Natural killer cell (primary cell): Measurements from ENCODE around the gene NTRK2. TPM values are rescaled to one million over a fixed set of nuclear protein-coding genes. Genes with fewer than 3 reads are reported as not detected.
"Not testable (repeated sequence)": the region's sequence is repeated elsewhere in the genome, so short reads cannot be mapped to it uniquely, and the experiment has no call there.

Source experiments
- ATAC-seq, 3 donors: fragments of 150-1000 bp in 2 of 3; fragments of 200-7000 bp in 1 of 3; cut with Tn5 transposase; 1 replicate in 1 of 3; 2 replicates in 2 of 3; pipeline ENCODE4 v1.10.0; 2021; ENCODE audit warnings: mild to moderate bottlenecking in 2 of 3, moderate library complexity in 2 of 3
- DNase-seq, 2 donors: peaks; one replicate each; pipeline versions ENCODE4 v3.0.0 to v3.0.0-alpha.2; 2013 to 2021; ENCODE audit warnings: mixed read lengths in 1 of 2
- H3K27ac ChIP-seq: one replicate; pipeline ENCODE4 v1.5.1; 2013; ENCODE audit warnings: mild to moderate bottlenecking, low read length
- H3K27me3 ChIP-seq: one replicate; pipeline ENCODE4 v1.6.1; 2013; ENCODE audit warnings: low read length; ENCODE audit not compliant: control insufficient read depth, insufficient read depth
- H3K36me3 ChIP-seq: one replicate; pipeline ENCODE4 v1.6.1; 2013; ENCODE audit warnings: low read length; ENCODE audit not compliant: control insufficient read depth, insufficient read depth
- H3K4me1 ChIP-seq: one replicate; pipeline ENCODE4 v1.6.1; 2013; ENCODE audit warnings: low read length; ENCODE audit not compliant: control insufficient read depth, insufficient read depth
- H3K4me3 ChIP-seq: one replicate; pipeline ENCODE4 v1.5.1; 2013; ENCODE audit warnings: low read length
- H3K9me3 ChIP-seq: one replicate; pipeline ENCODE4 v1.6.1; 2013; ENCODE audit warnings: low read length; ENCODE audit not compliant: control insufficient read depth, insufficient read depth
- H3K27ac Mint-ChIP-seq, 2 donors: one replicate each; pipeline ENCODE4 v1.8.0; 2022; ENCODE audit warnings: mild to moderate bottlenecking in 2 of 2, mixed read lengths in 2 of 2, moderate library complexity in 1 of 2
- H3K27me3 Mint-ChIP-seq, 2 donors: one replicate each; pipeline ENCODE4 v1.8.0; 2022; ENCODE audit warnings: low read depth in 2 of 2, mixed read lengths in 2 of 2
- H3K36me3 Mint-ChIP-seq: one replicate; pipeline ENCODE4 v1.8.0; 2022; ENCODE audit warnings: mixed read lengths
- H3K4me1 Mint-ChIP-seq, 2 donors: one replicate each; pipeline ENCODE4 v1.8.0; 2022; ENCODE audit warnings: mixed read lengths in 2 of 2
- H3K4me3 Mint-ChIP-seq: one replicate; pipeline ENCODE4 v1.8.0; 2022; ENCODE audit warnings: mild to moderate bottlenecking, moderate library complexity, mixed read lengths
- H3K9me3 Mint-ChIP-seq, 2 donors: one replicate each; pipeline ENCODE4 v1.8.0; 2022; ENCODE audit warnings: mixed read lengths in 2 of 2
- WGBS: methylation state at CpG from one replicate; pipeline ENCODE4 v1.1.7; 2013; ENCODE audit warnings: missing lambda C conversion rate; ENCODE audit not compliant: insufficient coverage; 5-methylcytosine and 5-hydroxymethylcytosine counted together
- intact Hi-C: fragments of 100-400 bp; cut with micrococcal nuclease; formaldehyde crosslinking; loops from one replicate; pipeline ENCODE4 v1.14.2; 2022
- total RNA-seq, 4 donors: library from RNA; stranded (reverse); fragments of 120-200 nt in 1 of 4; gene quantifications; one replicate each; pipeline versions ENCODE4 v1.2.3 to v1.2.4, GENCODE V29; 2013 to 2022
- TF ChIP-seq, protein P1 (sequence below): fragments of 200-600 bp; IDR thresholded peaks from one replicate; pipeline ENCODE4 v1.8.0; 2022; ENCODE audit warnings: antibody characterized with exemption

Gene NTRK2
- total RNA-seq, 3 donors from 2014 or later (not counting 1 experiment from before 2014, with no cell fraction given), result 0.08 TPM; not detected in 2

DNA sequence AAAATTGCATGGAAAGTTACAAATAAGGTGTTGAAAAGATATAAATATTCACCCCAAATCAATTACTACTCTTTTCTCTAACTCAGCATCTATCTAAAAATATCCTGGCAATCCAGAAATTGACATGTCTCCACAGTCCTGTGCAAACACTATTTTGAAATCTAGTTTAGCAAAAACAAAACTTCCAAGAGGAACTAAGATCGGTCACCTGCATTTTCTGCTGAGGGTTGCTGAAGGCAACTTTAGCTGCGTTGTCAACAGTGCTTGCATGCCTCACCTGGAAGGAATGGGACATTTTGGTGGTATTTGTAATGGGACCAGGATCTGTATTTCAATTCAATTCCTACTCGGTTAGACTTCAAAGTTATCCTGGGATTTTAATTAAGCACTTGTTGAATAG, 398.3 kb downstream of the NTRK2 start:
- WGBS, result 83% methylated on average over 2 of the region's 3 CpGs
- TF ChIP-seq, protein P1, sequence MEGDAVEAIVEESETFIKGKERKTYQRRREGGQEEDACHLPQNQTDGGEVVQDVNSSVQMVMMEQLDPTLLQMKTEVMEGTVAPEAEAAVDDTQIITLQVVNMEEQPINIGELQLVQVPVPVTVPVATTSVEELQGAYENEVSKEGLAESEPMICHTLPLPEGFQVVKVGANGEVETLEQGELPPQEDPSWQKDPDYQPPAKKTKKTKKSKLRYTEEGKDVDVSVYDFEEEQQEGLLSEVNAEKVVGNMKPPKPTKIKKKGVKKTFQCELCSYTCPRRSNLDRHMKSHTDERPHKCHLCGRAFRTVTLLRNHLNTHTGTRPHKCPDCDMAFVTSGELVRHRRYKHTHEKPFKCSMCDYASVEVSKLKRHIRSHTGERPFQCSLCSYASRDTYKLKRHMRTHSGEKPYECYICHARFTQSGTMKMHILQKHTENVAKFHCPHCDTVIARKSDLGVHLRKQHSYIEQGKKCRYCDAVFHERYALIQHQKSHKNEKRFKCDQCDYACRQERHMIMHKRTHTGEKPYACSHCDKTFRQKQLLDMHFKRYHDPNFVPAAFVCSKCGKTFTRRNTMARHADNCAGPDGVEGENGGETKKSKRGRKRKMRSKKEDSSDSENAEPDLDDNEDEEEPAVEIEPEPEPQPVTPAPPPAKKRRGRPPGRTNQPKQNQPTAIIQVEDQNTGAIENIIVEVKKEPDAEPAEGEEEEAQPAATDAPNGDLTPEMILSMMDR, result no peak
- intact Hi-C loops, result no loop called here
- no peaks in the 10 kb centered on the region for H3K9me3 Mint-ChIP-seq
- H3K4me3 ChIP-seq, result no peak overlapping the region
- H3K27me3 ChIP-seq, result no peaks in the 10 kb centered on the region
- H3K4me3 Mint-ChIP-seq, result no peak overlapping the region
- no peaks in the 10 kb centered on the region for H3K36me3 Mint-ChIP-seq
- H3K4me1 ChIP-seq, result no peaks in the 10 kb centered on the region
- no peaks in the 10 kb centered on the region for H3K9me3 ChIP-seq
- H3K27me3 Mint-ChIP-seq, result peaks cover 9 to 15% of the 10 kb centered on the region in 2 donors
- no peak overlapping the region for H3K27ac Mint-ChIP-seq
- H3K4me1 Mint-ChIP-seq, result no peaks in the 10 kb centered on the region
- no peak overlapping the region for H3K27ac ChIP-seq
- ATAC-seq, result no peak
- no peaks in the 10 kb centered on the region for H3K36me3 ChIP-seq
- no peak for DNase-seq

DNA sequence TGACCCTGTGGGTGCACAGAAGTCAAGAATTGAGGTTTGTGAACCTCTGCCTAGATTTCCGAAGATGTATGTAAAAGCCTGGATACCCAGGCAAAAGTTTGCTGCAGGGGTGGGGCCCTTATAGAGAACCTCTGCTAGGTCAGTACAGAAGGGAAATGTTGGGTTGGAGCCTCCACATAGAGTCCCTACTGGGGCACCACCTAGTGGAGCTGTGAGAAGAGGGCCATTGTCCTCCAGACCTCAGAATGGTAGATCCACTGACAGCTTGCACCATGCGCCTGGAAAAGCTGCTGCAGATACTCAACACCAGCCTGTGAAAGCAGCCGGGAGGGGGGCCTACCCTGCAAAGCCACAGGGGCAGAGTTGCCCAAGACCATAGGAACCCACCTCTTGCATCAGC, 399.9 kb downstream of the NTRK2 start:
- intact Hi-C loops, H3K4me1 Mint-ChIP-seq, H3K4me1 ChIP-seq: not testable (repeated sequence)

More for the DNA sequence above, 399.9 kb downstream of the NTRK2 start:
- not testable (repeated sequence) for DNase-seq, H3K36me3 Mint-ChIP-seq, H3K27me3 Mint-ChIP-seq, H3K36me3 ChIP-seq, H3K9me3 Mint-ChIP-seq, H3K27ac Mint-ChIP-seq, H3K4me3 Mint-ChIP-seq, ATAC-seq, H3K9me3 ChIP-seq, H3K27ac ChIP-seq, H3K4me3 ChIP-seq, H3K27me3 ChIP-seq
- 96% methylated on average over 3 of the region's 3 CpGs for WGBS
